NCI-H2196 (cell line): ENCODE data around the gene CPLX1.
"Not testable (repeated sequence)": the region's sequence is repeated elsewhere in the genome, so short reads cannot be mapped to it uniquely, and the experiment has no call there.

ENCODE experiments used
- DNase-seq: peaks from one replicate; lab custom pipeline; 2025; ENCODE audit not compliant: unreplicated experiment; lab: John Stamatoyannopoulos, UW

The CPLX1 gene

DNA sequence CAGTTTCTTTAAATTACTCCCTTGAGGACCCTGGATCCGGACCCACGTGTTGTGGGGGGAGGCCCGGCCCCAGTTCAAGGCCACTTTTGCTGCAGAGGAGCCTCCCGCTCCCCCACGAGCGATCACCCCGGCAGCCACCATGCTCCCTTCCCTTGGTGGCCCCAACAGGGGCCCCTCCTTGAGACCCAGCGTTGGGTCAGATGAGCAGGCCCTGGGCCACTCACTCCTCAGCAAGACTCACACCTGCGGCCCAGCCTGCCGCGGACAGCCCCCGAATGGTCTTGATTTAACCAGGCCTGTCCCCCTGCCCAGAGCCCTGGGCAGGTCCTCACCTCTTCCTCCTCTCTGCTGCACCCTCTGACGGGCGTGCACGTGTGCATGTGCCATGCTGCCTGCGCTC lies 4.3 kb downstream of the CPLX1 start:
- DNase-seq: no peak

DNA sequence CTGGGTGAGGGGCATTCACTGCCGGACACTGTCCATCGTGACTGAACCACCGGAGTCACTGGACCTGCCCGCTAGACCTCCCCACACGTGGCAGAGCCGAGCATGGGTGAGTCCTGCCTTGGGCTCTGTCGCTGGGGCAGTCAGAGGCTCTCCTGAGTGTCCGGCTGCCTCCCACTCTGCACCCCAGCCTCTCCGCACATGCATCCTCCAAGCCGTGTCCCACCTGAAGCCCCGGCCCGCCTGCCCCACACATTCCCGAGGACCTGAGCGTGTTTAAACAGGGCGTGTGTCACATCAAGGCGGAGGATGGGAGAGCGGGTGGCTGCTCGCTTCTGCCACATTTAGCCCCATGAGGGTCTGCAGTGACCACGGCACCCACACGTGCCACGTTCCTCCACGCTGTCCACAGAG lies 4.7 kb downstream of the CPLX1 start:
- no peak for DNase-seq

DNA sequence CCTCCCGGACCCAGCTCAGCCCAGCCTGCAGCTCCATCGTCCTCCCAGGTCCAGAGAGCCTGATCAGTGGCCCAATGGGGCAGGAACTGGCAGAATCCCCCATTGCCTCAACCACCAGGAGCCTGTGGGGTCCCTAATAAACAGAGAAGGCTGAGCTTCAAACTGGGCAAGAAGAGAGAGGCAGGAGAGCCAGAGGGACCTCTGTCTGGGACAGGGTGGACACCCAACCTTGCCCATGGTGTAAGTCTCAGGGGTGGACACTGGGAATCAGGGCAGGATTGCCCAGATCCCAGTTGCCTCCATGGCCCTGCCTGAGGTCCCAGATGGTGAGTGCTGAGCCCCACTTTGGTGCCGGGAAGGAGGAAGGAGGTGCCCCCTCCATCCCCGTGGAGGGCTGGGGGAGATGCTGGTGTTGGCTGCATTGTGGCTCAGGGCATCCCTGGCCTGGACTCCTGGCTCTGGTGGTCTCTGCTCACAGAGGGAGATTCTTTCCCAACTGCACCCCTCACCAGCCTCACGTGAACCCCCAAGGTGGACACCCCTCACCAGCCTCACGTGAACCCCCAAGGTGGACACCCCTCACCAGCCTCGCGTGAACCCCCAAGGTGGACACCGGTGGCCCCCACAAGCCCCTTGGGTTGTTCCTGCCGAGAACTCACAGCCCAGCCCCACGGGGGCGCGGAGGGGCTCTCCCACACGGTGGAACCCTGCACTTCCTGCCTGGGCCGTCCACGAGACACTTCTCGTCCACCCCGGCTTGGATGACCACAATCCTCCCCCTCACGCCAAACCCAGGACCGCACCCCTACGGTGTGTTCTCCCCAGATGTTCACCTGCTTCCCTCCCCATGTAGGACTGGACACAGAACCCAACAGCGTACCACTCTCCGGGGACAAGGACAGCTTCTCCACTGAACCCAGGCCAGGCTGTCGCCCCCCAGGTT lies 5.4 kb downstream of the CPLX1 start:
- no peak for DNase-seq

DNA sequence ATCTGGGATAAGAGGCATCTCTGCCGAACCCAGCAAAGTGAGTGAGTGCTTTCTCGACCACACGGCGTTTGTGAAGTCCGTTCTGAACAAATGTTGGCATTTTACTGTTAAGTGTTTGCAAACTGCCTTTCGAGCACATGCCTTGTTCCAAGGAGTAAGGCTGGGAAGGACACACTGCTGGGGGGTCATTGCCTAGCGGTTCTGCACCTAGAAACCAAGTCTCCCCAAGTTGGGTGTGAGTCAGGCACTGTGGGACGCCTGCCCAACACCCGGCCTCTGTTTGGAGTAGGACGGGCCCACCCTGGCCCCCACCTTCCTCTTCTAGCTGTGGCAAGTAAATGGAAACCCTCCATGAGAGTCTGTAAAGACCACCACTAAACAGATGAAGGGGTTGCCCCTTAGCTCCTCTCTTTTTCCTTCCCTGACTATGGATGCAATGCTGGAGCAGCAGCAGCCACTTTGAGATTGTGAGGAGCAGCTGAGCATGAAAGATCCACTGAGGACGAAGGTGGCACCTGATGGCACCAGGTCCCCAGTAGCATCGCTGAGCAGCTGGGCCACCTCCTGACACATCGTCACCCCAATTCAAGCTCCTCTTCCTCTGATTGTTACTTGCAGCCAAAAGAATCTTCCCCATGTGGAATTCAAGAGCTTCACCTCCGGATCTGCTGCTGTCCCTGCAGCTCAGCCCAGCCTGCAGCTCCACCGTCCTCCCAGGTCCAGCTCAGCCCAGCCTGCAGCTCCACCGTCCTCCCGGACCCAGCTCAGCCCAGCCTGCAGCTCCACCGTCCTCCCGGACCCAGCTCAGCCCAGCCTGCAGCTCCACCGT lies 6.3 kb downstream of the CPLX1 start:
- no peak for DNase-seq

DNA sequence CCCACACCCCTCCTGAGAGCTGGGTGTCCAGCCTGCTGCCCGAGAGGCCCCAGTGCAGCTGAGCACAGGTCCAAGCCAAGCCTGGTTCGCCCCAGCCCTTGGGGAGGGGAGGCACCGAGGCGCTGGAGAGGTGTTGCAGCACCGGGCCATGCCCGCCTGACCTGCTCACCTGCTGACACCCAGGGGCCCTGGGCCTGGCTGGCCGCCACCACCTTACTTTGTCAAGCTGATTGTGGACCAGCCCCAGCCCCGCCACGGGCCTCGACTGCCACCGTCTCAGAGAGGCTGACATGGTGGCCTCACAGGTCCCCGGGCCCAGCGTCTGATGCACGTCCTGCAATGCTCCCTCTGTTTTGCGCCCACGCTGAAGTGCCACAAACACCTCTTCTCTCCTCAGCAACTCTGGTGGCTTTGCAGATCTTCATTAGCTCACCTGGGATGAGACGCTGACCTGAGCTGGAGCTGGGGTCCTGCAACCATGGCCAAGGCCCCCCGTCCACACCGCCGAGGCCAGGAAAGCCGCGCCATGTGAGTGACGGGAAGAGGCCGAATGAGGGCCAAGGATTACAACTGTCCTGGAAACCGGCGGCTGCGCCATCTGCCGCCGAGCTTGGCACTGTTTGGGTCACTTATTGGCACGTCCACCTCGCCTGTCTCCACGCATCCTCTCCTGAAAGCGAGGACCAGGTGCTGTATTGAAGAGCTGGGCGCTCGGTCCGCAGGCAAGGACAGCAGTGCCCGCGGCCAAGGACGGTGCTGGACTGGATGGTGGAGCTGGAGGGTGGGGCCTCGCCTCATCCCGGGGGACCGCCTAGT lies 7.6 kb downstream of the CPLX1 start:
- no peak for DNase-seq

DNA sequence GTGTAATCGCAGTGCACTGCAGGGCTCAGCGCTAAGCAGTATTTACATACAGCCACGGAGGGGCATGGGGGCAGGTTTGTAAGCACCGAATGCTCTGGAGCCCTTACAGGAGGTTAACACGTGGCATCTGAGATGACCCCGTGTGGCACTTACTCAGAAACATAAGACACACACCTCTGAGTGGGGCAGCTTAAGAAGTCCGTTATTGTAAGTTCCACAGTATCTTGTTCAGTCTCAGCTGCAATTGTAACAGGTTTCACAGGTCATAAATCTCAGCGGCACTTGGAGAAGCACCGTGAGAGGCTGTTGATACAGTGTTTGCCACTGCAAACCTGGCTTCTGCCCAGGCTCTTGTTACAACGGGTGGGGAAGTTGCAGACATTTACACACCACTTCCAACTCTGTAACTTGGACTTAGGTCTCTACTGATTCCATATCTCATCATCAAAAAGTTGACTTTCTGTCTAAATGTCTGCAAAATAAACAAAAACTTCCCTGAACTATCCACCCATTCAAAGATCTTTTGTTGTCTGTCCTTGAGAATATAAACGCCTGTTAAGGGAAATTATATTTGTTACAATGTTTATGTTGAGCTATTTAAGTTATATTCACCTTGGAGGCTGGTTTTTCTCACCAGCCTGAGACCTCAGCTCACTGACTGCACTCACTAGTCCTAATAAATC lies 10.3 kb downstream of the CPLX1 start:
- DNase-seq: peak; percentile 47

DNA sequence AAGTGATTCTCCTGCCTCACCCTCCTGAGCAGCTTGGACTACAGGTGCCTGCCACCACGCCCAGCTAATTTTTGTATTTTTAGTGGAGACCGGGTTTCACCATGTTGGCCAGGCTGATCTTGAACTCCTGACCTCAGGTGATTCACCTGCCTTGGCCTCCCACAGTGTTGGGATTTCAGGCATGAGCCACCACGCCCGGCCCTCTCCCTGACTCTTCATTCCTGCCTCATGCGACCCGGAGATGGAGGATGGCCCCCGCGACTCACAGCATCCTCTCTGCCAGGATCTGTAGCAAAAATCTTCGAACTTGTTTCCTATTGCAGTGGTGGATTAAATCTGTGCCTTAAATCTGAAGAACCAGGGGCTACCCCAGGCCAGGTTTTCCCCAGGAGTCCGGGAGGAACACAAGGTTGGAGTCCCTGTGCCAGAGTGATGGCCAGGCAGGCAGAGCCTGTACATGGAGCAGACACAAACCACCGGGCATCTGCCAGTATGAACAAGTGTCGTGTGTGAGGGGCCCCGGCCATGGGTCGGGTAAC lies 11.5 kb downstream of the CPLX1 start:
- no peak for DNase-seq

DNA sequence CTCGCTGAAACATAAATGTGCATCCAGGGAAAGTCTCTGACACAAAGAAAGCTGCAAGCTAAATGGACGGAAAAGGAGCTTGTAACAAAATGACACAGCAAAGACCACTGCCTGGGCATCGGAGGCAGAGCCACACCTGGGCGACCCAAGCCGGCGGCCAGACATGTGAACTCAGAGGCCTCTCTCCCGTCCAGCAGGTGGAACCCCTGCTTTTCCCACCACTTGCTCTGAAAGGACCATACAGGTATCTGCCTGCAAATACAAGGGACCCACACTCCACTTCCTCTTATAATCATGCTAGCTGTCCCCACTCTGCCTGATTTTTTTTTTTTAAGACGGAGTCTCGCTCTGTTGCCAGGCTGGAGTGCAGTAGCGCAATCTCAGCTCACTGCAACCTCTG lies 12.0 kb downstream of the CPLX1 start:
- no peak for DNase-seq

DNA sequence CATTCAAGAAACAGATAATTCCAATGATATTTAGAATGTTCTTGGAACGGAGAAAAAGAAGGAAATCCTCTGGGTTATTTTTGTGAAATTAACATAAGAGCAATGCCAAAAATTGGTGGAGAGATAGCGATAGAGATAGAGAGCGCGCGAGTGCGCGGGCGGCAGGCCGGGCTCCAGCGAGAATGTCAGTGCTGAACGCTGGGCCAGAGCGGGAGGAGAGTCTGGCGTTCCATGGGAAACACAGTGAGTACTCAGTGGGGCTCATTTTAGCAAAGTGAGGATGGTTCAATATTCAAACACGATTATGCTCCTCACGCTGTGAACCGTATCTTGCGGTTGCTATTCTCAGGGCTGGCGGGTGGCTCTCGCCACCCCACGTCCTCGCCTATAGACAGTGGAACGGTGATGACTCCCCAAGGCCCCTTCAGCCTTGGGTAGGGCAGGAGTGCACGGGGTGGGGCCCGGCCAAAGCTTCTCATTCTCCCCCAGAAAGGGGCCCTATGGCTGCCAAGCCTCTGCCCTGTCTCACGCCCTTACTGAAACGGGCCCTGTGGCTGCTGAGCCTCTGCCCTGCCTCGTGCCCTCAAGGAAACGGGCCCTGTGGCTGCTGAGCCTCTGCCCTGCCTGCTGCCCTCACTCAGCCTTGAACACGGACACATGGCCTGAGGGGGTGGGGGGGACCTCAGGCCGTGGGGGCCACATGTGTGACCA lies 16.9 kb downstream of the CPLX1 start:
- DNase-seq: no peak

DNA sequence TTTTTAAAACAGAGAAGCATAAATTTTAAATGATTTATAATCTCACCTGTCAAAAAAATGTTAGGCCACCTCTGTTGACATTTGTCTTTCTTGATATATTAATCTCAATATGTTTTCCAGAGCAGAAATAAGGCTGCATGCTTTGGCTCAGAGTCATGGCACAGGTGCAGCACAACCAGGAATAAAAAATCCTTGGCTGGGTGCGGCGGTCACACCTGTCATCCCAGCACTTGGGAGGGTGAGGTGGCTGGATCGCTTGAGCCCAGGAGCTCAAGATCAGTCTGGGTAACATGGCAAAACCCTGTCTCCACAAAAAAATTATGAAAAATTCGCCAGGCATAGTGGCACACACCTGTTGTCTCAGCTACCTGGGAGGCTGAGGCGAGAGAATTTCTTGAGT lies 18.1 kb downstream of the CPLX1 start:
- no peak for DNase-seq

DNA sequence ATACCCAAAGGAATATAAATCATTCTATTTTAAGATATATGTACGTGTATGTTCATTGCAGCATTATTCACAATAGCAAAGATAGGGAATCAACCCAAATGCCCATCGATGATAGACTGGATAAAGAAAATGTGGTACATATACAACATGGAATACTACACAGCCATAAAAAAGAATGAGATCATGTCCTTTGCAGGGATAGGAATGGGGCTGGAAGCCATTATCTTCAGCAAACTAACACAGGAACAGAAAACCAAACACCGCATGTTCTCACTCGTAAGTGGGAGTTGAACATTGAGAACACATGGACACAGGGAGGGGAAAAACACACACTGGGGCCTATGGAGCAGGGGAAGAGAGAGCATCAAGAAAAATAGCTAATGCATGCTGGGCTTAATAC lies 18.9 kb downstream of the CPLX1 start:
- DNase-seq: not testable (repeated sequence)

DNA sequence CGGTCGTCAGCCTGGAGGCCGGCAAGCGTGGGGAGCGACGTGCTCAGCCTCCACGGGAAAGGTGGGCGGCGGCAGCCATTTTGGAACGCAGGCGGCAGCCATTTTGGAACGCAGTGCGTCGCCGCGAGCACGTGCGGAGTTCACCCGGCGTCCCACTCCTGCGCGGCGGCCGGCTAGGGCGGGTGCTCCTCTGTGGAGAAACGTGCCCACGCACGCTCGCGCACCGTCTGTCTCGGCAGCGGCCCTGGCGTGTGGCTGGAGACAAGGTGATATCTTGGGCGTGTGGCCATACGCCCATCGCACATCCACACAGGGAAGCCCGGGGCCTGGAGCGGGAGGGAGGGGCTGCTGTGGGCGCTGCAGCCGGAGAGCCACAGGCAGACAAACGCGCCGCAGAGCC lies 21.1 kb downstream of the CPLX1 start:
- DNase-seq: no peak

DNA sequence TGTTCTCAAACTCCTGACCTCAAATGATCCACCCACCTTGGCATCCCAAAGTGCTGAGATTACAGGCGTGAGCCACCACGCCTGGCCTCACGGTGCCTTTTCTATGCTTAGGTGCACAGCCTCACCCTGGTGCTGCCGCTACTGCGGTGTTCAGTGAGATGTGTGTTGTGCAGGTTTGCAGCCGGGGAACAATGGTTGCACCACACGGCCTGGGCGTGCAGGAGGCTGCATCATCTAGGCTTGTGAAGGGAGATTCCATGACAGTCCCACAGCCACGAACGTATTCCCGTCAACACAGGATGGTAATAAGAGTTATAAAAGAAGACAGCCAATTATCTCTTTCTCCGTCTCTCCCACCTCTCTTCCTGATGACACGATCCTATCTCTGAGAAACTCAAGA lies 22.0 kb downstream of the CPLX1 start:
- no peak for DNase-seq

DNA sequence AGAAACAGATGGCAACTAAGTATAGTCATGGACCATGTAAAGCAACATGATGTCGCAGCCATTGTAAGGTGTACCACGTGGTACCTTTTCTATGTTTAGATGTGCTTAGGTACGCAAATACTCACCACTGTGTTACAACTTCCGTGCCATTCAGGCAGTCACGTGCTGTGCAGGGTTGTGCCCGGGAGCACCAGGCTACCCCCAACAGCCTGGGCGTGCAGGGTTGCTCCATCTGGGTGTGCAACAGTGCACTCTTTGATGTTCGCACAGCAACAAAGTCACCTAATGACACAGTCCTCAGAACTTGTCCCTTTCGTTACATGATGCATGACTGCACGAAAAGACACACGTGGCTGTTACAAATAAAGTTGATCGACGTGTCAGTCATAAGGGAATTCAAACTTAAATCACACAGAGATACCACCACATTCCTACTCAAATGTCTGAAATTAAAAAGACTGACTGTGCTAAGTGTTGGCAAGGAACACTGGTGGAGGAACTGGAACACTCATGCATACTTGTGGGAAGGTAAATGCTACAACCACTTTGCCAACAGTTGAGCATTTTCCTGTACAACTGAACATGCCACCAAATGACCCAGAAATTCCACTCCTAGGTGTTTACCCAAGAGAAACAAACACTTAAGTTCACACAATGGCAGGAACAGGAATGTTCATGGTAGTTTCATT lies 24.3 kb downstream of the CPLX1 start:
- no peak for DNase-seq

DNA sequence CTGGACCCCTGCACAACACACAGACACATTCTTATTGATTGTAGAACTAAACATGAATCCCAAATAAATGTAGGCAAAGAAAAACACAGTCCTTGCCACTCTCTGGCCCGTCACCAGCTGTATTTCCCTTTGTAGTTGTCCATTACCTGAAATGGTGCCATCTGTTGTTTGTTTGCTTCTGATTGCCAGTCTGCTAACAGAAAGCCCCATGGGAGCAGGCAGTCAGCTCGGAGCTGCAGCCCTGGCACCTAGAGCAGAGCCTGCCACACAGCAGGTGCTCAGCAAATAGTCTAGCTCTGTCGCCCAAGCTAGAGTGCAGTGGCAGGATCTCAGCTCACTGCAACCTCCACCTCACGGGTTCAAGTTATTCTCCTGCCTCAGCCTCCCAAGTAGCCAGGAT lies 28.9 kb downstream of the CPLX1 start:
- DNase-seq: peak; percentile 13

DNA sequence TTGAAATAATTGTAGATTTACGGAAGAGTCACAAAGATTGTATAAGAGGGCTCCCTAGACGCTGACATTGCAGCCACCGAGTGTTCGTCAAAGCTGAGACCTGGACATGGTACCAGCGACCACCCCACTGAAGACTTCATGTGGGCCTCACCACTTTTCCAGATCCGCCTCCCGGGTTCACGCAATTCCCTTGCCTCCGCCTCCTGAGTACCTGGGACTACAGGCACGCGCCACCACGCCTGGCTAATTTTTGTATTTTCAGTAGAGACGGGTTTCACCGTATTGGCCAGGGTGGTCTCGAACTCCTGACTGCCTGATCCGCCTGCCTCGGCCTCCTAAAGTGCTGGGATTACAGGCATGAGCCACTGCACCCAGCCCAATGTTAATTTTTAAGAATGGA lies 29.7 kb downstream of the CPLX1 start:
- DNase-seq: no peak

DNA sequence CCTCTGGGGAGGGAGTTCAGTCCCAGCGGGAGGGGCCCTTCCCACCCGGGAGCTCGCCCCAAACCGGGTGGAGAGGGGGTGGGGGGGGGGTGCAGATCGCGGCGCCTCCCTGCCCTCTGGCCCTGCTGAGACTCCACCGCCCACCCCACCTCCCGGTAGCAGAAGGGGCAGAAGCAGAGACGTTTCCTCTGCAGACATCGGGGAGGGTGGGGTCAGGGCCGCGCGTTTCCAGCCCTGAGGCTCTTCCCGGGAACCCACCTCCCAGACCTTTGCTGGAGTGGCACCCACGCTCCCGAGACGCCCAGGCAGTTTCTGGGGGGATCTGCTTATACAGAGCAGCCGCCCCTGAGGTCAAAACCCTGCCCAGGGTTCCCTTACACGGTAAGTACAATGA lies 30.2 kb downstream of the CPLX1 start:
- no peak for DNase-seq

DNA sequence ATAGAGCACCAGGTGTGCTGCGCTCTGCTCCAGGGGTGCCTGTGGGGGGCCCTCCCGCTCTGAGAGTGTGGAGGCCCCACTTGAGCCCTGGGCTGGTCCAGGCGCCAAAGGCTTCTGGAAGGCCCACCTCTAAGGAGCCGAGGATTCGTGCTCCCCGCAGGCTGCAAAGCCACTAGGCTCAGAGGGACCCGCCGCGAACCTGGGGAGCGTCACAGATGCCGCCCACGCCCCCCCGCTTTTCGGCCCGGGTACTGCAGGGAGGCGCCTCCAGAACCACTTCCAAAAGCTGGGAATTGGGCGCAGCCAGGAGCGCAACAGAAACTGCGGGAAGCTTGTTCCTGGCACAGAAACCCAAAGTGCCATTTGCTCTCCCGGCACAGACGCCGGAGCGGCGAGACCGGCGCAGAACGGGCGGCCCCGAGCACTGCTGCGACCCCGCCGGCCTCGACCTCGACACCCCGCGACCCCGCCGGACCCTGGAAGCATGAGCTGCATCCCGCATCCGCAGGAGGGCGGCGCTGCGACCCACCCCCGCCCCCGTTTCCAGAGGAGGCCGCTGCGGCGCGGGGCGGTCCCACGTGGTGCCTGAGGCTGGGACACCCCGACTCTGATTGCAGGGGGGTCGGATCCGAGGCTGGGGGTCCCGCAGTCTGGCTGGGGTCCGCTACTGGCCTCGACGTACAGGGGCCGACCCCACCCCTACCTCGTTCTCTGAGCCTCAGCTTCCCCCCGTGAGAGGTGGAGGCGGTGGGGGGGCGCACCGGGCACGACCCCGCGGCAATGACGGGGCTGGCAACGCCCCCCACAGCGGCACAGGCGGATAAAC lies 30.8 kb downstream of the CPLX1 start:
- no peak for DNase-seq
